Smooth muscle cell (in vitro differentiated cells): ENCODE measurements around the gene ABTB2. TPM values are rescaled to one million over a fixed set of nuclear protein-coding genes. Genes with fewer than 3 reads are reported as not detected.

Experiments
- DNase-seq: peaks from one replicate; lab custom pipeline; 2025; ENCODE audit not compliant: unreplicated experiment; lab: John Stamatoyannopoulos, UW
- H2AFZ ChIP-seq: fragments of 200-600 bp; sonication (generic); 2 replicates; pipeline ENCODE4 v1.6.0; 2016; ENCODE audit warnings: antibody characterized with exemption, low read depth, mild to moderate bottlenecking
- H3F3A ChIP-seq: fragments of 200-600 bp; sonication (generic); 2 replicates; pipeline ENCODE4 v1.6.0; 2017; ENCODE audit warnings: antibody characterized with exemption, low read depth
- H3K27ac ChIP-seq: fragments of 200-600 bp; sonication (generic); 2 replicates; pipeline ENCODE4 v1.5.1; 2016; ENCODE audit warnings: low read depth, mild to moderate bottlenecking
- H3K27me3 ChIP-seq: fragments of 200-600 bp; sonication (generic); 2 replicates; pipeline ENCODE4 v1.6.1; 2016; ENCODE audit warnings: low read depth, mild to moderate bottlenecking
- H3K36me3 ChIP-seq: fragments of 200-600 bp; sonication (generic); 2 replicates; pipeline ENCODE4 v1.5.1; 2016; ENCODE audit warnings: low read depth
- H3K4me1 ChIP-seq: fragments of 200-600 bp; sonication (generic); 2 replicates; pipeline ENCODE4 v1.5.1; 2016; ENCODE audit warnings: low read depth
- H3K4me2 ChIP-seq: fragments of 200-600 bp; sonication (generic); 2 replicates; pipeline ENCODE4 v1.6.0; 2016; ENCODE audit warnings: mild to moderate bottlenecking
- H3K4me3 ChIP-seq: fragments of 200-600 bp; sonication (generic); 2 replicates; pipeline ENCODE4 v1.5.1; 2016; ENCODE audit warnings: mild to moderate bottlenecking
- H3K79me2 ChIP-seq: fragments of 200-600 bp; sonication (generic); 2 replicates; pipeline ENCODE4 v1.6.0; 2016; ENCODE audit warnings: low read depth, mild to moderate bottlenecking
- H3K9ac ChIP-seq: fragments of 200-600 bp; sonication (generic); 2 replicates; pipeline ENCODE4 v1.6.0; 2016; ENCODE audit warnings: low read depth
- H3K9me3 ChIP-seq: fragments of 200-600 bp; sonication (generic); replicated peaks from 2 replicates; pipeline ENCODE4 v1.5.1; 2016; ENCODE audit warnings: low read depth
- H4K20me1 ChIP-seq: fragments of 200-600 bp; sonication (generic); 2 replicates; pipeline ENCODE4 v1.6.0; 2016; ENCODE audit warnings: low read depth
- CTCF ChIP-seq: fragments of 200-600 bp; sonication (generic); IDR thresholded peaks from 2 replicates; pipeline ENCODE4 v1.5.1; 2017; ENCODE audit warnings: borderline replicate concordance, mild to moderate bottlenecking, antibody characterized with exemption; ENCODE audit not compliant: insufficient read depth, poor library complexity, severe bottlenecking
- WGBS: methylation state at CpG from one replicate; pipeline ENCODE4 v1.1.7; 2016; ENCODE audit warnings: low lambda C conversion rate; 5-methylcytosine and 5-hydroxymethylcytosine counted together
- polyA plus RNA-seq: library from polyadenylated mRNA; unstranded; fragments of >200 nt; fragmentation: Nextera tagmentation; extraction: Ambion mirVana; gene quantifications from 2 replicates; pipeline ENCODE4 v1.2.1, GENCODE V29; 2016
- total RNA-seq: library from RNA; depleted of rRNA; stranded (reverse); fragments of >200 nt; gene quantifications from 2 replicates; pipeline ENCODE4 v1.2.3, GENCODE V29; 2014

ABTB2 gene
- total and polyA plus RNA-seq, 2 experiments from 2014 or later, result 4.3 to 4.9 TPM

- no peaks in the 10 kb centered on the region for H3K36me3 ChIP-seq
- peak overlapping the region; percentile 75 for H3K4me3 ChIP-seq
- peak; percentile 91 for TF ChIP-seq CTCF
- H3K4me2 ChIP-seq, result peak overlapping the region; percentile 81
- peaks cover 37% of the 10 kb centered on the region for H4K20me1 ChIP-seq
- H3K9ac ChIP-seq, result no peak overlapping the region
- 1% methylated on average over 39 of the region's 39 CpGs for whole genome bisulfite sequencing
- H3F3A ChIP-seq, result no peaks in the 10 kb centered on the region
- H2AFZ ChIP-seq, result no peak overlapping the region
- peak; percentile 38 for DNase-seq
- no peak overlapping the region for H3K27ac ChIP-seq
- no peaks in the 10 kb centered on the region for H3K9me3 ChIP-seq
- peaks cover 33% of the 10 kb centered on the region for H3K79me2 ChIP-seq
- no peaks in the 10 kb centered on the region for H3K27me3 ChIP-seq
- H3K4me1 ChIP-seq, result peaks cover 7% of the 10 kb centered on the region
Measured at GRCh38 chr11:34358728-34359547, 1.1 kb upstream of the ABTB2 start.

GRCh38 chr11:34358258-34358727 lies 483 bp upstream of the ABTB2 start:
- DNase-seq, result no peak
- Histone ChIP-seq H2AFZ (peak overlapping the region; percentile 84), H3K4me3 (peak overlapping the region; percentile 75), H3K27me3 (no peaks in the 10 kb centered on the region), H3K27ac (no peak overlapping the region), H3K36me3 (no peaks in the 10 kb centered on the region), H3K4me2 (peak overlapping the region; percentile 81), H3K9me3 (no peaks in the 10 kb centered on the region), H4K20me1 (peaks cover 44% of the 10 kb centered on the region), H3K79me2 (peaks cover 40% of the 10 kb centered on the region), H3K4me1 (peaks cover 7% of the 10 kb centered on the region), H3K9ac (no peak overlapping the region), H3F3A (no peaks in the 10 kb centered on the region)
- no peak for TF ChIP-seq CTCF
- WGBS, result under 1% methylated on average over 25 of the region's 25 CpGs

- Histone ChIP-seq H3K9me3 (no peaks in the 10 kb centered on the region), H3K27ac (no peak overlapping the region), H3K79me2 (peaks cover 51% of the 10 kb centered on the region), H3K9ac (no peak overlapping the region), H3K4me2 (peak overlapping the region; percentile 97), H3K4me1 (peaks cover 7% of the 10 kb centered on the region), H2AFZ (peak overlapping the region; percentile 59), H3K4me3 (peak overlapping the region; percentile 75), H3K36me3 (no peaks in the 10 kb centered on the region), H3K27me3 (no peaks in the 10 kb centered on the region), H4K20me1 (peaks cover 55% of the 10 kb centered on the region), H3F3A (no peaks in the 10 kb centered on the region)
- DNase-seq, result peak; percentile 54
- no peak for TF ChIP-seq CTCF
- WGBS, result under 1% methylated on average over 74 of the region's 83 CpGs
Measured at GRCh38 chr11:34356913-34357700, 703 bp downstream of the ABTB2 start.
